ENCODE measurements around the gene ROBO1. TPM values are rescaled to one million over a fixed set of nuclear protein-coding genes. Genes with fewer than 3 reads are reported as not detected.

ROBO1 gene
- total RNA-seq, 4 donors from 2014 or later = 12.3 to 112 (median 27.1) TPM

- Histone ChIP-seq H3K27ac (no peak overlapping the region), H3K4me1 (no peaks in the 10 kb centered on the region), H3K4me3 (no peak overlapping the region), H3K36me3 (no peaks in the 10 kb centered on the region), H3K9me3 (no peaks in the 10 kb centered on the region), H3K27me3 (no peaks in the 10 kb centered on the region)
- intact Hi-C loops (cut with DNase I; ENCODE audit: low total_unique reads) = no loop called here
- DNase-seq = no peak
- no peak for TF ChIP-seq CTCF (IDR thresholded peaks at IDR 0.05)
- TF ChIP-seq POLR2A (IDR thresholded peaks at IDR 0.05) = no peak
Observed at GRCh38 chr3:79057756-79058155, 710.0 kb downstream of the ROBO1 start.

- no peak for DNase-seq
- no peaks in the 10 kb centered on the region for H3K27me3 ChIP-seq
- no peak for TF ChIP-seq CTCF (IDR thresholded peaks at IDR 0.05)
- no peak for TF ChIP-seq POLR2A (IDR thresholded peaks at IDR 0.05)
- H3K4me3 ChIP-seq = no peak overlapping the region
- no peaks in the 10 kb centered on the region for H3K4me1 ChIP-seq
- H3K9me3 ChIP-seq = peaks cover 0 to 6% of the 10 kb centered on the region in 2 donors
- no peak overlapping the region for H3K27ac ChIP-seq
- no peaks in the 10 kb centered on the region for H3K36me3 ChIP-seq
- intact Hi-C loops (cut with DNase I; ENCODE audit: low total_unique reads) = no loop called here
Observed at GRCh38 chr3:79056498-79056897, 711.3 kb downstream of the ROBO1 start.

GRCh38 chr3:79052054-79052681, 715.6 kb downstream of the ROBO1 start:
- no peak overlapping the region for H3K4me3 ChIP-seq
- no peak overlapping the region for H3K27ac ChIP-seq
- no peaks in the 10 kb centered on the region for H3K27me3 ChIP-seq
- no peak for TF ChIP-seq CTCF (IDR thresholded peaks at IDR 0.05)
- TF ChIP-seq POLR2A (IDR thresholded peaks at IDR 0.05) = no peak
- intact Hi-C loops (cut with DNase I; ENCODE audit: low total_unique reads) = no loop called here
- peaks cover 0 to 6% of the 10 kb centered on the region in 2 donors for H3K9me3 ChIP-seq
- H3K36me3 ChIP-seq = no peaks in the 10 kb centered on the region
- no peaks in the 10 kb centered on the region for H3K4me1 ChIP-seq
- DNase-seq = no peak

- Histone ChIP-seq H3K4me1 (no peaks in the 10 kb centered on the region), H3K4me3 (no peak overlapping the region), H3K36me3 (no peaks in the 10 kb centered on the region), H3K9me3 (peaks cover 0 to 6% of the 10 kb centered on the region in 2 donors), H3K27ac (no peak overlapping the region), H3K27me3 (no peaks in the 10 kb centered on the region)
- intact Hi-C loops (cut with DNase I; ENCODE audit: low total_unique reads) = no loop called here
- DNase-seq = no peak
- TF ChIP-seq CTCF (IDR thresholded peaks at IDR 0.05) (no peak), POLR2A (IDR thresholded peaks at IDR 0.05) (no peak)
Observed at GRCh38 chr3:79047581-79047980, 720.2 kb downstream of the ROBO1 start.

- intact Hi-C loops (cut with DNase I; ENCODE audit: low total_unique reads) = no loop called here
- no peak overlapping the region for H3K27ac ChIP-seq
- H3K4me1 ChIP-seq = no peaks in the 10 kb centered on the region
- no peaks in the 10 kb centered on the region for H3K27me3 ChIP-seq
- H3K4me3 ChIP-seq = no peak overlapping the region
- no peaks in the 10 kb centered on the region for H3K36me3 ChIP-seq
- no peak for DNase-seq
- no peak for TF ChIP-seq POLR2A (IDR thresholded peaks at IDR 0.05)
- TF ChIP-seq CTCF (IDR thresholded peaks at IDR 0.05) = no peak
- H3K9me3 ChIP-seq = no peaks in the 10 kb centered on the region
Observed at GRCh38 chr3:79041621-79042020, 726.2 kb downstream of the ROBO1 start.
